ENCODE measurements around the gene IPMK. TPM values are rescaled to one million over a fixed set of nuclear protein-coding genes. Genes with fewer than 3 reads are reported as not detected.

Gene IPMK
- total and polyA plus RNA-seq, 2 experiments from 2014 or later = 5.5 to 17.8 TPM

GRCh38 chr10:58177362-58177947 is 90.2 kb downstream of the IPMK start:
- H3K4me3 Mint-ChIP-seq = no peak overlapping the region
- TF ChIP-seq, protein P1, sequence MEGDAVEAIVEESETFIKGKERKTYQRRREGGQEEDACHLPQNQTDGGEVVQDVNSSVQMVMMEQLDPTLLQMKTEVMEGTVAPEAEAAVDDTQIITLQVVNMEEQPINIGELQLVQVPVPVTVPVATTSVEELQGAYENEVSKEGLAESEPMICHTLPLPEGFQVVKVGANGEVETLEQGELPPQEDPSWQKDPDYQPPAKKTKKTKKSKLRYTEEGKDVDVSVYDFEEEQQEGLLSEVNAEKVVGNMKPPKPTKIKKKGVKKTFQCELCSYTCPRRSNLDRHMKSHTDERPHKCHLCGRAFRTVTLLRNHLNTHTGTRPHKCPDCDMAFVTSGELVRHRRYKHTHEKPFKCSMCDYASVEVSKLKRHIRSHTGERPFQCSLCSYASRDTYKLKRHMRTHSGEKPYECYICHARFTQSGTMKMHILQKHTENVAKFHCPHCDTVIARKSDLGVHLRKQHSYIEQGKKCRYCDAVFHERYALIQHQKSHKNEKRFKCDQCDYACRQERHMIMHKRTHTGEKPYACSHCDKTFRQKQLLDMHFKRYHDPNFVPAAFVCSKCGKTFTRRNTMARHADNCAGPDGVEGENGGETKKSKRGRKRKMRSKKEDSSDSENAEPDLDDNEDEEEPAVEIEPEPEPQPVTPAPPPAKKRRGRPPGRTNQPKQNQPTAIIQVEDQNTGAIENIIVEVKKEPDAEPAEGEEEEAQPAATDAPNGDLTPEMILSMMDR (conservative IDR thresholded peaks at IDR 0.05; ENCODE audit: low read depth in 2 of 2) = peak in 1 of 2 experiments; percentile 71; a peak in 3 of 4 replicates
- TF ChIP-seq EZH2 (IDR thresholded peaks at IDR 0.05; ENCODE audit: low read depth, unreplicated experiment) (no peak), POLR2AphosphoS5 (IDR thresholded peaks at IDR 0.05; ENCODE audit: low read depth) (no peak)
- TF ChIP-seq, protein P2, sequence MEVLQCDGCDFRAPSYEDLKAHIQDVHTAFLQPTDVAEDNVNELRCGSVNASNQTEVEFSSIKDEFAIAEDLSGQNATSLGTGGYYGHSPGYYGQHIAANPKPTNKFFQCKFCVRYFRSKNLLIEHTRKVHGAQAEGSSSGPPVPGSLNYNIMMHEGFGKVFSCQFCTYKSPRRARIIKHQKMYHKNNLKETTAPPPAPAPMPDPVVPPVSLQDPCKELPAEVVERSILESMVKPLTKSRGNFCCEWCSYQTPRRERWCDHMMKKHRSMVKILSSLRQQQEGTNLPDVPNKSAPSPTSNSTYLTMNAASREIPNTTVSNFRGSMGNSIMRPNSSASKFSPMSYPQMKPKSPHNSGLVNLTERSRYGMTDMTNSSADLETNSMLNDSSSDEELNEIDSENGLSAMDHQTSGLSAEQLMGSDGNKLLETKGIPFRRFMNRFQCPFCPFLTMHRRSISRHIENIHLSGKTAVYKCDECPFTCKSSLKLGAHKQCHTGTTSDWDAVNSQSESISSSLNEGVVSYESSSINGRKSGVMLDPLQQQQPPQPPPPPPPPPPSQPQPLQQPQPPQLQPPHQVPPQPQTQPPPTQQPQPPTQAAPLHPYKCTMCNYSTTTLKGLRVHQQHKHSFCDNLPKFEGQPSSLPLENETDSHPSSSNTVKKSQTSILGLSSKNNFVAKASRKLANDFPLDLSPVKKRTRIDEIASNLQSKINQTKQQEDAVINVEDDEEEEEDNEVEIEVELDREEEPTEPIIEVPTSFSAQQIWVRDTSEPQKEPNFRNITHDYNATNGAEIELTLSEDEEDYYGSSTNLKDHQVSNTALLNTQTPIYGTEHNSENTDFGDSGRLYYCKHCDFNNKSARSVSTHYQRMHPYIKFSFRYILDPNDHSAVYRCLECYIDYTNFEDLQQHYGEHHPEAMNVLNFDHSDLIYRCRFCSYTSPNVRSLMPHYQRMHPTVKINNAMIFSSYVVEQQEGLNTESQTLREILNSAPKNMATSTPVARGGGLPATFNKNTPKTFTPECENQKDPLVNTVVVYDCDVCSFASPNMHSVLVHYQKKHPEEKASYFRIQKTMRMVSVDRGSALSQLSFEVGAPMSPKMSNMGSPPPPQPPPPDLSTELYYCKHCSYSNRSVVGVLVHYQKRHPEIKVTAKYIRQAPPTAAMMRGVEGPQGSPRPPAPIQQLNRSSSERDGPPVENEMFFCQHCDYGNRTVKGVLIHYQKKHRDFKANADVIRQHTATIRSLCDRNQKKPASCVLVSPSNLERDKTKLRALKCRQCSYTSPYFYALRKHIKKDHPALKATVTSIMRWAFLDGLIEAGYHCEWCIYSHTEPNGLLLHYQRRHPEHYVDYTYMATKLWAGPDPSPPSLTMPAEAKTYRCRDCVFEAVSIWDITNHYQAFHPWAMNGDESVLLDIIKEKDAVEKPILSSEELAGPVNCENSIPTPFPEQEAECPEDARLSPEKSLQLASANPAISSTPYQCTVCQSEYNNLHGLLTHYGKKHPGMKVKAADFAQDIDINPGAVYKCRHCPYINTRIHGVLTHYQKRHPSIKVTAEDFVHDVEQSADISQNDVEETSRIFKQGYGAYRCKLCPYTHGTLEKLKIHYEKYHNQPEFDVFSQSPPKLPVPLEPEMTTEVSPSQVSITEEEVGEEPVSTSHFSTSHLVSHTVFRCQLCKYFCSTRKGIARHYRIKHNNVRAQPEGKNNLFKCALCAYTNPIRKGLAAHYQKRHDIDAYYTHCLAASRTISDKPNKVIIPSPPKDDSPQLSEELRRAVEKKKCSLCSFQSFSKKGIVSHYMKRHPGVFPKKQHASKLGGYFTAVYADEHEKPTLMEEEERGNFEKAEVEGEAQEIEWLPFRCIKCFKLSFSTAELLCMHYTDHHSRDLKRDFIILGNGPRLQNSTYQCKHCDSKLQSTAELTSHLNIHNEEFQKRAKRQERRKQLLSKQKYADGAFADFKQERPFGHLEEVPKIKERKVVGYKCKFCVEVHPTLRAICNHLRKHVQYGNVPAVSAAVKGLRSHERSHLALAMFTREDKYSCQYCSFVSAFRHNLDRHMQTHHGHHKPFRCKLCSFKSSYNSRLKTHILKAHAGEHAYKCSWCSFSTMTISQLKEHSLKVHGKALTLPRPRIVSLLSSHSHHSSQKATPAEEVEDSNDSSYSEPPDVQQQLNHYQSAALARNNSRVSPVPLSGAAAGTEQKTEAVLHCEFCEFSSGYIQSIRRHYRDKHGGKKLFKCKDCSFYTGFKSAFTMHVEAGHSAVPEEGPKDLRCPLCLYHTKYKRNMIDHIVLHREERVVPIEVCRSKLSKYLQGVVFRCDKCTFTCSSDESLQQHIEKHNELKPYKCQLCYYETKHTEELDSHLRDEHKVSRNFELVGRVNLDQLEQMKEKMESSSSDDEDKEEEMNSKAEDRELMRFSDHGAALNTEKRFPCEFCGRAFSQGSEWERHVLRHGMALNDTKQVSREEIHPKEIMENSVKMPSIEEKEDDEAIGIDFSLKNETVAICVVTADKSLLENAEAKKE (CRISPR knock-in tag; IDR thresholded peaks at IDR 0.05) = no peak

More at GRCh38 chr10:58177362-58177947, 90.2 kb downstream of the IPMK start:
- no peak overlapping the region for H3K27ac ChIP-seq (ENCODE audit: low read depth)
- H2AFZ ChIP-seq = no peak overlapping the region
- no peaks in the 10 kb centered on the region; the same call in 1 of the 2 replicates for H3K9me2 ChIP-seq (ENCODE audit: insufficient read depth)
- H3K27me3 ChIP-seq (ENCODE audit: insufficient read depth) = no peaks in the 10 kb centered on the region
- ATAC-seq (no peak), DNase-seq (ENCODE audit: low spot score) (peak; percentile 53)
- Mint-ChIP-seq H3K27me3 (ENCODE audit: insufficient read depth, low read depth, poor library complexity) (no peaks in the 10 kb centered on the region), H3K9me3 (no peaks in the 10 kb centered on the region), H3K27ac (no peak overlapping the region), H3K36me3 (ENCODE audit: low read depth) (no peaks in the 10 kb centered on the region), H3K4me1 (no peaks in the 10 kb centered on the region)
- no peaks in the 10 kb centered on the region for H3K36me3 ChIP-seq (ENCODE audit: insufficient read depth)
- H3K4me3 ChIP-seq = no peak overlapping the region
- H3F3A ChIP-seq (replicated peaks; ENCODE audit: low read depth) = no peaks in the 10 kb centered on the region
- no peak overlapping the region for H3K4me2 ChIP-seq
- H3K79me2 ChIP-seq (replicated peaks; ENCODE audit: insufficient read depth) = no peaks in the 10 kb centered on the region
- H4K20me1 ChIP-seq (replicated peaks; ENCODE audit: insufficient read depth) = no peaks in the 10 kb centered on the region
- no peaks in the 10 kb centered on the region for H3K4me1 ChIP-seq (ENCODE audit: insufficient read depth)

All from GM23338 (cell line).